ENCODE results near the gene ART3. TPM values are rescaled to one million over a fixed set of nuclear protein-coding genes. Genes with fewer than 3 reads are reported as not detected.

Gene ART3
- total RNA-seq, 4 donors from 2014 or later = 55.2 to 91.0 (median 83.4) TPM

GRCh38 chr4:76067652-76068286 lies 6.7 kb upstream of the ART3 start:
- H3K27me3 ChIP-seq = no peaks in the 10 kb centered on the region
- no peak for TF ChIP-seq POLR2A (IDR thresholded peaks at IDR 0.05)
- TF ChIP-seq, protein P1, sequence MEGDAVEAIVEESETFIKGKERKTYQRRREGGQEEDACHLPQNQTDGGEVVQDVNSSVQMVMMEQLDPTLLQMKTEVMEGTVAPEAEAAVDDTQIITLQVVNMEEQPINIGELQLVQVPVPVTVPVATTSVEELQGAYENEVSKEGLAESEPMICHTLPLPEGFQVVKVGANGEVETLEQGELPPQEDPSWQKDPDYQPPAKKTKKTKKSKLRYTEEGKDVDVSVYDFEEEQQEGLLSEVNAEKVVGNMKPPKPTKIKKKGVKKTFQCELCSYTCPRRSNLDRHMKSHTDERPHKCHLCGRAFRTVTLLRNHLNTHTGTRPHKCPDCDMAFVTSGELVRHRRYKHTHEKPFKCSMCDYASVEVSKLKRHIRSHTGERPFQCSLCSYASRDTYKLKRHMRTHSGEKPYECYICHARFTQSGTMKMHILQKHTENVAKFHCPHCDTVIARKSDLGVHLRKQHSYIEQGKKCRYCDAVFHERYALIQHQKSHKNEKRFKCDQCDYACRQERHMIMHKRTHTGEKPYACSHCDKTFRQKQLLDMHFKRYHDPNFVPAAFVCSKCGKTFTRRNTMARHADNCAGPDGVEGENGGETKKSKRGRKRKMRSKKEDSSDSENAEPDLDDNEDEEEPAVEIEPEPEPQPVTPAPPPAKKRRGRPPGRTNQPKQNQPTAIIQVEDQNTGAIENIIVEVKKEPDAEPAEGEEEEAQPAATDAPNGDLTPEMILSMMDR (IDR thresholded peaks at IDR 0.05 in 4 of 5, conservative IDR thresholded peaks at IDR 0.05 in 1 of 5) = peak; percentile 62 to 86 (median 74)
- H3K4me1 ChIP-seq = peaks cover 0 to 3% of the 10 kb centered on the region in 2 donors
- H3K9me3 ChIP-seq = no peaks in the 10 kb centered on the region
- ATAC-seq (peak; percentile 87 to 91), DNase-seq (peak; percentile 35 to 50)
- H3K27ac ChIP-seq = no peak overlapping the region
- no peak overlapping the region for H3K4me3 ChIP-seq
- in situ Hi-C loops (cut with MboI; ENCODE audit: low sequenced_read_pairs in 4 of 4) (loop anchor here in 3 of 4 donors (5.0 kb wide), 2 partner anchors 70 to 75 kb away; partner anchors contain the start of gene SDAD1 (in 1 of the 3)), intact Hi-C loops (cut with DNase I; ENCODE audit: low total_unique reads) (loop anchor here (1.0 kb wide), 1 partner anchor 72 kb away; no protein-coding TSS in a partner anchor)
- no peaks in the 10 kb centered on the region for H3K36me3 ChIP-seq

DNA sequence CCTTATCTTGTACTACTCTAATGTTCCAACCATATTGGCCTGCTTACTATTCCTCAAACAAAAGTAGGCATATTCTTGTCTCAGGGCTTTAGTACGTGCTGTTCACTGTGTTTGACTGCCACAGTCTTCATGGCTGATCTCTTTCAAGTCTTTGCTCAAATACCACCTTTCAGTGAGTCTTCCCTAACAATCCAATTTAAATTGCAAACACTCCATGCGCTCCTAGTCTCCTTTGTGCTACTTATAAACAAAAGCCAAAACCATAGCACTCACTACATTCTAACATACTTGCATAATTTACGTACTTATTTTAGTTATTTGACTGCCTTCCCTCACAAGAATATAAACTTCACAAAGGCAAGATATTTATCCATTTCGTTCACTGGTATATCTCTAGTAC lies 1.7 kb upstream of the ART3 start:
- no peak for TF ChIP-seq POLR2A (IDR thresholded peaks at IDR 0.05)
- TF ChIP-seq, protein P1 (IDR thresholded peaks at IDR 0.05 in 4 of 5, conservative IDR thresholded peaks at IDR 0.05 in 1 of 5) = no peak
- ATAC-seq (no peak), DNase-seq (no peak)
- Histone ChIP-seq H3K4me3 (no peak overlapping the region), H3K27me3 (no peaks in the 10 kb centered on the region), H3K9me3 (no peaks in the 10 kb centered on the region), H3K27ac (peak overlapping the region in 3 of 4 donors; percentile 83 to 93 (median 86)), H3K4me1 (peaks cover 29 to 30% of the 10 kb centered on the region in 2 donors), H3K36me3 (no peaks in the 10 kb centered on the region)
- in situ Hi-C loops (cut with MboI; ENCODE audit: low sequenced_read_pairs in 4 of 4) (loop anchor here in 1 of 4 donors (5.0 kb wide), 1 partner anchor 75 kb away; no protein-coding TSS in a partner anchor), intact Hi-C loops (cut with DNase I; ENCODE audit: low total_unique reads) (loop anchor here (2.0 to 10.0 kb wide), 3 partner anchors 82 to 872 kb away; partner anchors contain the start of genes SDAD1, SEPTIN11 and USO1)

GRCh38 chr4:76074993-76075600 lies 588 bp downstream of the ART3 start:
- intact Hi-C loops (cut with DNase I; ENCODE audit: low total_unique reads) (loop anchor here (10.0 kb wide), 2 partner anchors 350 to 870 kb away; partner anchors contain the start of genes SEPTIN11 and USO1), in situ Hi-C loops (cut with MboI; ENCODE audit: low sequenced_read_pairs in 4 of 4) (loop anchor here in 1 of 4 donors (5.0 kb wide), 1 partner anchor 78 kb away; no protein-coding TSS in a partner anchor)
- no peak for DNase-seq
- H3K4me3 ChIP-seq = peak overlapping the region; percentile 44 to 61 (median 50)
- H3K4me1 ChIP-seq = peaks cover 29 to 41% of the 10 kb centered on the region in 2 donors
- no peaks in the 10 kb centered on the region for H3K27me3 ChIP-seq
- no peaks in the 10 kb centered on the region for H3K36me3 ChIP-seq
- H3K9me3 ChIP-seq = no peaks in the 10 kb centered on the region
- no peak for TF ChIP-seq POLR2A (IDR thresholded peaks at IDR 0.05)
- TF ChIP-seq, protein P1 (IDR thresholded peaks at IDR 0.05 in 4 of 5, conservative IDR thresholded peaks at IDR 0.05 in 1 of 5) = no peak
- no peak for ATAC-seq
- H3K27ac ChIP-seq = peak overlapping the region; percentile 80 to 93 (median 84)

- H3K27me3 ChIP-seq = no peaks in the 10 kb centered on the region
- peak; percentile 68 to 73 for ATAC-seq
- peak; percentile 55 to 57 for DNase-seq
- no peaks in the 10 kb centered on the region for H3K36me3 ChIP-seq
- intact Hi-C loops (cut with DNase I; ENCODE audit: low total_unique reads) (loop anchor here (10.0 kb wide), 2 partner anchors 353 to 867 kb away; partner anchors contain the start of genes SEPTIN11 and USO1), in situ Hi-C loops (cut with MboI; ENCODE audit: low sequenced_read_pairs in 4 of 4) (no loop called here)
- peak overlapping the region; percentile 80 to 93 (median 84) for H3K27ac ChIP-seq
- peak overlapping the region; percentile 32 to 61 (median 48) for H3K4me3 ChIP-seq
- H3K4me1 ChIP-seq = peaks cover 34 to 44% of the 10 kb centered on the region in 2 donors
- no peaks in the 10 kb centered on the region for H3K9me3 ChIP-seq
- TF ChIP-seq, protein P1 (IDR thresholded peaks at IDR 0.05 in 4 of 5, conservative IDR thresholded peaks at IDR 0.05 in 1 of 5) = no peak
- TF ChIP-seq POLR2A (IDR thresholded peaks at IDR 0.05) = peak in 1 of 2 donors; percentile 20
Measured at GRCh38 chr4:76078033-76078613, 3.6 kb downstream of the ART3 start.
